A172 (cell line): ENCODE results near the gene IRX4. TPM values are rescaled to one million over a fixed set of nuclear protein-coding genes. Genes with fewer than 3 reads are reported as not detected.
"Not testable (repeated sequence)": the region's sequence is repeated elsewhere in the genome, so short reads cannot be mapped to it uniquely, and the experiment has no call there.

Experiments used
- DNase-seq: peaks from one replicate; pipeline ENCODE4 v3.0.0-alpha.2; 2015; ENCODE audit warnings: low spot score
- total RNA-seq: library from RNA; depleted of rRNA; stranded (reverse); fragments of >200 nt; shearing (Covaris generic); gene quantifications from 2 replicates; pipeline ENCODE4 v1.2.3, GENCODE V29; 2014

IRX4 gene
- total RNA-seq, 1 experiment from 2014 or later, result not detected

DNA sequence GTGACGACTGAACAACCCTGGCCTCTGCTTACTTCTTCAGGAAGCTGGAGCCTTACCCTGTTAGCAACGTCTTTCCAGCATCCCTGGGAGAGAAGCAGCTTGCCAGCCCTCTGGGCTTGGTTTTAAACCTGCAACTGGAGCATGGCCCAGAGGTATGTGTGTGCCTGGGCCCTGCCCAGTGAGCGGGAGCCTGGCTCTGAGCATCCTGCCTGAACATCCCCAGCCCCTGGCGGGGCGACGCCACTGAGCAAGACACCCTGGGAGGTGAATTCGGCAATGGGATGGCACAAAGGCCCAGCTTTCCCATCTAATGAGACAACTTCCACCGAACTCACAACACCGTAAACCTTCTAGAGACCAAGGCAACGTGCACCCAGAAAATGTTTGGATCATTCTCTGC lies 23.6 kb downstream of the IRX4 start:
- no peak for DNase-seq

DNA sequence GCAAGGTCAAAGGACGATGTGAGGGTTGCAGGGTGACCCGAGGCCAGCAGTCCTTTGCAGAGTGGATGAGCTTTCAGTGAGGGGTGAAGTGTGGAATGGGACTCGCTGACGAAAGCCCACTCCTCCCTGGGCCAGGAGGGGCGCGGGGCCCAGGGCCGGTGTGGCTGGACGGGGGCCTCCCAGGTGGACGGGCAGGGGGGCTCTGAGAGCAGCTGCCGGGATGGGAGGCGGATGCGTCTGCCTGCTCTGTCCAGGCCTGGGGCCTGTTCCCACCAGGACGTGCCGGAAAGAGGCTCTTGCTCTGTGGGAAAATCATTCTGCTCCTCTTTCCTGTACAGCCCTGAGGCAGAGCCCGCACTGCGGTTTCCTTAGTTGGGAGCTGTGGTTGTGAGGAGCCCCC lies 24.3 kb downstream of the IRX4 start:
- DNase-seq, result no peak

DNA sequence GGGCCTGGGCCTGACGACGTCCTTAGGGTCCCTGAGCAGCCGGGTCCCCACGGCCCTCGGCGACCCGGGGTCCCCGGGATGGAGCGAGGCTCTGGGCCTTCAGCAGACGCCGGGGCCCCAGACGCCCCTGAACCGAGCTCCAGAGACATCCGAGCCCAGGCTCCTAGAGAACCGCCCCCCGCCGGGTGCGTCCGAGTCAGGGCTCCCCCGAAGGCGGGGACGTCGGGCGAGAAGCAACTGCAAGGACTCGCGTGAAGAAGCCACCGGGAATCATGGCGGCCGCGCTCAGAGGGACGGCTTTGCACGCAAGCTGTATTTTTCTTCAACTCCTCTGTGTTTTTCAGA lies 25.5 kb downstream of the IRX4 start:
- no peak for DNase-seq

DNA sequence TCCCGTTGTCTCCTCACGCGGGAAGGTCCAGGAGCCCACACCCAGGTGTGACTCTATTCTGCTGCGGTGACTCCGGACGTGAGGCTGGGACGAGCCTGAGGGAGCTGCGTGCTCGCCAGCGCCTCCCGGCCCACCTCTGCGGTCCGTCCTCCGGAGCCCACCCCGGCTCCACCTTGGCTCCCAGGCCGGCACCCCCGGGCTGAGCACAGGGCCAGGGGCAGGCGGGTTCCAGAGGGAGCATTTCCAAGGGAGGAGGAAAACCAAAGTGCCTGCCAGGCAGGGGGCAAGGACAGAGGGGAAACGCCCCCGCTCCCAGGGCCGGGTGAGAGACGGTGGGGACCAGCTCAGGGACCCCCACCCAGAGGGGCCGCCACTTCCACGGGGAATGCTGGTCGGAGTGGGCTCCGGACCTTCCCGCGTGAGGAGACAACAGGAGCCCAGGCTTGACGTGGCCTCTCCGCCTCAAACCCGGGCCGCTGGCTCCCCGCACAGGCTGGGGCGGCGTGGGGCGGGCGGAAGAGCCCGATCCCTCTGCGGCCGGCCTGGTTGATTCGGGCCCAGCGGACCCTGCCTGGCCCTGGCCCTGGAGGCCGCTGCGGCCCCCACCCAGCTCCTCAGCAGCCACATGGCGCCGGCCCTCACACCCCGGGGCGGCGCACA lies 26.0 kb downstream of the IRX4 start:
- no peak for DNase-seq

DNA sequence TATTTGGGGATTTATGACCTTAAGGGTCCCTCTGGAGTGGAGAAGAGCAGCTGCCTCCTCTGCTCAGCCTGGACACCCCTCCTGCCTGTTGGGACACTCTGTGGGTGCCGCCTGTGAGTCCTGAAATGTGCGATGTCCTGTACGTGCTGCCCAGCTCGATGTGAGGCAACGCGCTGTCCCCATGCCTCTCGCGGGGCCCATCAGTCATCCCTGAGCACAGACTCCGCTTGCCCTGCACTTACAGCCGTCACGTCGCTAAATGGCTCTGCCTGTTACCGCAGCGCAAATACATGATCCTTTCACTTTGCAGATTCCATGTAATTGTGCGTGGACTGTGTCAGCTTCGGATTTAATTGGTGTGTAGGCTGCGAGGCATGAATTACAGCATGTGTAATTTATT lies 27.1 kb downstream of the IRX4 start:
- no peak for DNase-seq

DNA sequence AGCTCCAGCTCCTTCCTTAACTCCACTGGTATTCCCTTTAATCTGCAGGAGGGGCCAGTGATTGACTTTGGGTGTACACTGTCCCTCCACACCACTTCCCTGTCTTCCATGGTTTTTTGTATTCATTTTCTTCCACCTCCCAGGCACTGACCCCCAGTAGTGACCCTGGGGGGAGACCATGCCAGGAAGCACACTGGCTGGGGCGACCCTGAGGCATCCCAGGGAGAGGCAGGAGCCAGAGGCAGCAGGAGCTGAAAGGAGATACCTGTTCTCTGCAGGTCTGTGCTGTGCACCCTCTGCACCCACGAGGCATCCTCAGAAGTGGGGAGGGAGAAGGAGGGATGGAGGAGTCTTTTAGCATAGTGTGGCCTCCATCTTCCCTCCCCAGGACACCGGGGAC lies 27.6 kb downstream of the IRX4 start:
- no peak for DNase-seq

DNA sequence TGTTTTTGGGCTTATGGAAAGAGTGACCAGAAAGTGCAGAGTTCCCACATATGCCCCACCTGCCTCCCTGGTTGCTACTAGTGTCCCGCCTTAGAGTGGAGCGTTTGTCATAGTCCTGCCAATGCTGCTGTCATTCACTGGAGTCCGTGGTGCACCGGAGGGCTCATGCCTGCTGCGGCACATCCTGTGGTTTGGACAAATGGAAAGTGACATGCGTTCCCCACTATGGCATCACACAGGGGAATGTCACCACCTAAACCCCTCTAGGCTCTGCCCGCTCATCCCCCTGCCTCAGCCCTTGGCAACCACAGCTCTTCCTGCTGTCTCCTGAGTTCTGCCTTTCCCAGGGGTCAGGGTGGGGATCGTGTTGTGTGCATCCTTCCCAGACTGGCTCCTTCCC lies 29.2 kb downstream of the IRX4 start:
- DNase-seq, result no peak

DNA sequence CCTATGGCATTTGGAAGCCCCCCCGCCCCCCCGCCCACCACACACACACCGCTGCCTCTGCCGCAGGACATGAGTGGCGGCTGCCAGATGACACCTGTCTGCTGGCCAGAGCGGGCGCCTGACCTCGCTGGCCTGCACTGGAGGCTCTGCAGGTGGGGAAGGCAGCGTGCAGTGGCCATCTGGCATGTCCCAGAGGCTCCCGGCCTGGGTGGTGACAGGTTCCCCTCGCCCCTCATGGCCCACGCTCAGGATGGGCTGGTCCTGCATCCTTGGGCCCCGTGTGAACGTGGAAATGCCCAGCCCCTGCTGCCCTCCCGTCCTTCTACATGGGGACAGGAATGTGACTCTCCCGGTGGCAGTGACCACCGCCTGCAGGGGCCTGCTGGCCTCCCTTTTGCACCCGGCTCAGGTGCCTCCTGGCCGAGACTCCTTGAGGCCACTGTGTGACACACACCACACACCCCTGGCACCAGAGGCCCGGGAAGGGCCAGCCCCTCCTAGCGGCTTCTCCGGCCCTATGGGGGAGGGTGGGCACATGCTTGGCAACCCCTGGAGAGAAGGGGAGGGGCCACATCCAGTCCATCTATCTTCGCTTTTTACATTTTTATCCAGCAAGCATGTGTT lies 30.3 kb downstream of the IRX4 start:
- no peak for DNase-seq

DNA sequence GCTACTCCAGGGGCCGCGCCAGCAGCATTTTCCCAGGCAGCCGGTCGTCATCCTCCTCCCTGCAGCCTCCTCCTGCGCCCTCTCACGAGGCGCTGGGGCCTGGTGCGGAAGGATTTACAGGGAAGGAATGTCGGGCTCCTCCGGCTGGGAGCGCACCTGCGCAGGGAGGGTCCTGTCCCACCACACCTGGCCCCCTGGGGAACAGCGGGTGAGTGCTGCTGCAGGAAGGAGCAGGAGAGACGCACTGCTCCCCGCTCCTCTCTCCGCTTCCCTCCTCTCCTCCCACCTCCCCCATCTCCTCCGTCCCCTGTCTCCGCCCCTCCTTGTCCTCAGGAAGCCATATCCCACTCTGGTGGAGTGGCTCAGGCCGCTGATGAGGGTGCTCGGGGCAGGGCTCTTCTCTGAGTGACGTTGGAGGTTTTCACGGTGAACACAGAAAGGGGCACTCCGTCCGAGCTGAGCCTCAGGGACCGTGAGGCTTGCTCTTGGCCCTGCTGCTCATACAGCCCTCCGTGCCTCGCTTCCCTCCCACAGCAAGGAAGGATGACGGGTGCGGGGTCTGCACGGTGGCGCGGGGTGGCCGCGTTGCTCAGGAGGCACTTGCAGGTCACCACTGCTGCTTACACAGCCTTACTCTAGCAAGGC lies 31.3 kb downstream of the IRX4 start:
- no peak for DNase-seq

DNA sequence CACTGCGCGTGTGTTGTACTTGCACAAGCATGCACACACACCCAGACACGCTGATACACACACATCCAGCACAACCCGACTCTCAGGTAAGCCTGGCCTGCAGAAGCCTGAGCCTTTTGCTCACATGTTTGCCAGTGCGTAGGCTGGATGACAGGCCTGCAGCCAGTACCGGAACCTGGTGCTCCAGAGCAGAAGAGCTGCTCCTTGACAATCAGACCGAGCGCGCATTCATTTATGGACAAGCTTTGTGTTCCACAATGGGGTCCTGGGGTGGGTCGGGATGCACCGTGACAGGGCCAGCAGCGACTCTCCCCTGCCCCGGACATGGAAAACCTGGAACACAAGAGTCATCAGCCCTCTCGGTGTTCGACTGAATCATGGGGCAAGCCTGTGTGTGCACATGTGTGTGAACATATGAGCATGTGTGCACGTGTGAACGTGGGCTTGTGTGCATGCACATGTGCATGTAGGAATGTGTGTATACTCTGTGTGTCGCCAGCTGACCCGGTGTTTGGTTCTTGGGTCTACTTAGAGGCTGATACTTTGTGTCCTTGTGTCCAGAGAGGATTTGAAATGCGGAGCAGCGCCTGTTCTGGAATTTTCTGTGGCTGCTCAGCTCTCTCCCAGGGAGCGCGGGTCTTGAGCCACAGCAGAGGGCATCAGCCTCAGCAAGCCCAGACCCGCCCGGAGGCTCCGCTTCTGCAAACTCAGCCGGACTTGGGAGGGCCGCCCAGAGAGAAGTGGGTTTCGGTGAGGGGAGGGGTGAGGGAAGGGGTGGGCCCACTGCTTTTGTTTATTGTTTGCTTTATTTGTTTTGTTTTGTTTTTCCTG lies 32.2 kb downstream of the IRX4 start:
- no peak for DNase-seq

DNA sequence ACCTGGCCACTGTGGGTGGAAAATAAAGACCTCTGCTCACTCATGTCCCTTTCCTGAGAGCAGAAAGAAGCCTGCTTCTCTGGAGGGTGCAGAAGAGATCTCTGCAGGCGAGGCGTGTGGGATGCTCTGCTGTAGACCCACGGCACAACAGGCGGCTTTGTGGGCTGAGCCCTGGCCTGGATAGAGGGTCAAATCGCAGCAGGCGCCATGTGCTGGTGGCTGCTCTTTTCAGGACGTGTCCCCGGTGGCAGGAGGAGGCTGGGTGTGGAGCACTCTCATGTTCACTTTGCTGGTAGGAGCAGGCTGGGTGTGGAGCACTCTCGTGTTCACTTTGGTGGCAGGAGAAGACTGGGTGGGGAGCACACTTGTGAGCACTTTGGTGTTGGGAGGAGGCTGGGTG lies 35.1 kb downstream of the IRX4 start:
- no peak for DNase-seq

DNA sequence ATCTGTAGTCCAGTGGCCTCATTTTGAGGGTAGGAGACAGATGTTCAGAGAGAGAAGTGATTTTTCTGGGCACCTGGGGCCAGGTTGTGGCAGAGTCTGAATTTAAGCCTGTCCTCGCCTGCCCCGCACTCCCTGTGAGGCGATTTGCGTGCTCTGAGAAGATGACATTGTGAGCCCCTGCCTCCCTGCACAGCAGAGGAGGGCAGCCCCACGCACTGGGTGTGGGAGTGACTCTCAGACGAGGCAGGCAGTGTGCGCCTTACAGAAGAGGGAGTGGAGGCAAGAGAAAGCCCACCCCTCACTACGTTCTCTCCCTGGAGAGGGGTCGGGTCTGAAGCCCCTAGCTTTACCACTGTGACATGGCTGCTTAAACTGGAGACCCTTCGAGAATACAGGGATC lies 35.7 kb downstream of the IRX4 start:
- DNase-seq, result no peak

DNA sequence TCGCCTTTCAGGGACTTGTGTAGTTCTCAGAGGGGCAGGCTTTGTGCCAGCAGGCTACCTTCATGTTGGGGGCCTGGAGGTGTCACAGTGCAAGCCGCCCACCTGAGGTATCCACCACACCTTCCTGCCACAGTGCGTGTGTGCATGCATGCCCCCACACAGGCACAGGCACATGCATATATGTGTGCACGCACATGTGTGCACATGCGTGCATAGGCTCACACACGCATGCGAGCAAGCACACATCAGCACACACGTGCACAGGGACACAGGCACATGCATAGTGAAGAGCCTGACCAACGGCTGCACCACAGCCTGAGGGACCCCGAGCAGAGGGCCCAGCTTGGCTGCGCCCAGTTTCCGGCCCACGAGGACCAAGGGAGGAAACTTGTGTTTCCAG lies 36.1 kb downstream of the IRX4 start:
- no peak for DNase-seq

DNA sequence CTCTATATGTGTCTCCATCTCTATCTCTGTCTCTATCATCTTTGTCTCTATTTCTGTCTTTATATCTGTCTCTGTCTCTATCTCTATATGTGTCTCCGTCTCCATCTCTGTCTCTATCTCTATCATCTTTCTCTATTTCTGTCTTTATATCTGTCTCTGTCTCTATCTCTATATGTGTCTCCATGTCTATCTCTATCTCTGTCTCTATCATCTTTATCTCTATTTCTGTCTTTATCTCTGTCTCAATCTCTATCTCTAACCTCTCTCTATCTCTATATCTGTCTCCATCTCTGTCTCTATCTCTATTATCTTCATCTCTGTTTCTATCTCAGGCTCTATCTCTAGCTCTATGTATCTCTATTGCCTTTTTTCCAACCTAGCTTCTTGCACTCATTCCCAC lies 37.0 kb downstream of the IRX4 start:
- no peak for DNase-seq

DNA sequence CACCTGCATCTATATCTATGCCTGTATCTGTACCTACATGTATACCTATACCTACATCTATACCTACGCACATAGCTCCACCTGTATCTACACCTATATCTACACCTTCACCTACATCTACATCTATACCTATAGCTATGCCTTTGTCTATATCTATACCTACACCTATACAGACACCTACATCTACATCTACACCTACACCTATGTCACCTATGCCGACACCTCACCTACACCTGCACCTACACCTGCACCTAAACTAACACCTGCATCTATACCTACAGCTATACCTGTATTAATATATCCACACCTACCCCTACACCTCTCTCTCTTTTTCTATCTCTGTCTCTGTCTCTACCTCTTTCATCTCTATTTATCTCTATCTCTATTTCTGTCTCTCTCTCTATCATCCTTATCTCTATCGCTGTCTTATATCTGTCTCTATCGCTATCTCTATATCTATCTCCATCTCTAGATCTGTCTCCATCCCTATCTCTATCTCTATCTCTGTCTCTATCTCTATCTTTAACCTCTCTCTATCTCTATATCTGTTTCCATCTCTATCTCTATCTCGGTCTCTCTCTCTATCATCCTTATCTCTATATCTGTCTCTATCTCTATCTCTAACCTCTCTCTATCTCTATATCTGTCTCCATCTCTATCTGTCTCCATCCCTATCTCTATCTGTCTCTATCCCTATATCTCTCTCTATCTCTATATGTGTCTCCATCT lies 37.9 kb downstream of the IRX4 start:
- DNase-seq, result no peak

DNA sequence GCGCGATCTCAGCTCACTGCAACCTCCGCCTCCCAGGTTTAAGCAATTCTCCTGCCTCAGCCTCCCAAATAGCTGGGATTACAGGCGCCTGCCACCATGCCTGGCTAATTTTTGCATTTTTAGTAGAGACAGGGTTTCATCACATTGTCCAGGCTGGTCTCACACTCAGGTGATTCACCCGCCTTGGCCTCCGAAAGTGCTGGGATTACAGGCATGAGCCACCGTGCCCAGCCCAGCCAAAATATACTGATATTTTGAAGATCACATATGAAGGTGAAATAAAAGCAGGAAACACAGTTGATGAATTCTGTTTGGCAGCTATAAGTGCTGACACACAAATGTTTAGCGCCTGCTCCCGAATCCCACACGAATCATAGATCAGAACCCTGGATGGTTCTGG lies 39.0 kb downstream of the IRX4 start:
- DNase-seq, result not testable (repeated sequence)

DNA sequence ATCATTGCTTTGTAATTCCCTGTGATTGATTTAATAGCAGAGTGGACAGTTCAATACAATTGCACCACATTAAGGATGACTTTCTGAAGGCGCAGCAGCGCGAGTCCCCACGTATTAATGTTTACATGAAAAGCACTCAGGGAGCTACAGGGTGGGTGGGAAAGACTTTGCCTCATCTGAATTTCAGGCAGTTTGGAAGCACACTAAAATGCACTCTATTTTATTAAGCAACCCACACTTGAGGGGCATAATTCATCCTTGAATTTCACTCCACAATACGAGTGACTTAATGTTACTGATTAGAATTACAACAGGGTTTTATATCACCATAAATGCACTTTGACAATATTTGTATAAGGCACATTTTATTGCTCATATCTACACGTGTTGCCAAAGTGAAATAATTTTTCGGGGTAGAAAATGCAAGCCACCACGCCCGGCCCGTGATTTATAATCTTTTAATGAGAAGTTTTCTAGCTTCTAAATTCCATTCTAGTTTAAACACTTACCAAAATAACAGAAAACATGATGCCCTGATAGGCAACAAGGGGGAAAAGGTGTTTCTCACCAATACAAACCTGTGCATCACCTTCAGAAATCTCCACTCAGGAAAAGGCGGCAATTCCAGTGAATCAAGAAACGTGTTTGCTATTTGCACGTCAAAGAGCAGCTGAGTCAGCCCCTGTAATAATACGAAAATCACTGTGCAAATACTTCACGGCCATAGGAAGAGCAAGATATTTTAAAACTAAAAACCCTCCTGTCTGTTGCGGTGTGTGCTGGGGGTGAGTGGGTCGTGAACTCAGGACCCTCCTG lies 40.5 kb downstream of the IRX4 start:
- no peak for DNase-seq

DNA sequence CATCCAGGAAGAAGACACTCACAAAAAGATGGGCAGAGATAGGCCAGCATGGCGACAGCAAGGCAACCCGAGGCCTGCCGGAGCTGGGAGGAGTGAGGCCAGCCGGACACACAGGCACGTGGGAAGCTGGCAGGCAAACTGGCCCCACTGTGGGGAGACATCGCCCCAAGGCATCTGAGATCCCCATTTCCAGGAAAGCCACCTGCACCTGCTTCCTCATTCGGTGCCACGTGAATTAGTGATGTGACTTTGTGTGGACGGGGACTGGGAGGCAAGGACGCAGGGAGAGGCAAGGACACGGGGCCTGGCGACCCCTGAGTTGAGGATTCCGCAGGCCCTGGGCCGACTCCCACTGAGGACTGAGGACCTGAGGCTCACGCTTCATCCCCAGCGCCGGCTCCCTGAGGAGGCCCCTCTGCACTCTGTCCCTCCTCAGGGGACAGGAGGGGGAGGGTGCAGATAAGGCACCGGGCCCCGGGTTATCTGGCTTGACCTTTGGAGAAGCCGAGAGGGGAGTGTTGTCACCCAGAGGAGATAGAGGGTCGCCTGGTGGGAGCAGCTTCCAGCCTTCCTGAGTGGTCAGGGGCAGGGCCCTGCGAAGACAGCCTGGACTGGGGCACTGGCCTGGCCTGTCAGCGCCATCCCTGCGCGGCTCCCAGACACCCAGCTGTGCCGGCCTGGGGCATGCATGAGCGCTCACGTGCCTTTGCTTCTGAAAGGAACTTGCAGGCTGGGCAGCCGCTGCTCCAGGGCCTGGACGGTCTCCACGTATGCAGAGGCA lies 41.8 kb downstream of the IRX4 start:
- DNase-seq, result no peak

DNA sequence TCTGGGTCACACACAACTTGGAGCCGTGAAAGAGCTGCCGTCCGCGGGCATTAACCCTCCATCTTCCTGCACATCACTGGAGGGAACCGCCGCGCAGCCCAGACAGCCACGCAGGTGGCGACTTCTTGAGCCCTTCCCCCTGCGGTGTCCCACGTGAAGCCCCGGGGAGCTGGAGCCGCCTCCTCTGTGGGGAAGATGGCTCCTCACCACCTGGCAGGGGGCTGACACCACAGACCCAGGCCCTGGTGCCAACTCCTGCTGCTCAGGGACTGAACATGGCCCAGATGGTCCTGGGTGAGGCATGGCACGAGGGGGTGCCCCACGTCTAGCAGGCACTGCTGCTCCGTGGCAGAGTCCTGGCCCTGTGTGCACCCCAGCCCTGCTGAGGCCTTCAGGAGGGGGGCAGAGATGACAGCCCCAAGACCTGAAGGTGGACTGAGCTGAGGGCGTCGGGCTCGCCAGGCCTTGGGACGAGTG lies 42.6 kb downstream of the IRX4 start:
- no peak for DNase-seq

DNA sequence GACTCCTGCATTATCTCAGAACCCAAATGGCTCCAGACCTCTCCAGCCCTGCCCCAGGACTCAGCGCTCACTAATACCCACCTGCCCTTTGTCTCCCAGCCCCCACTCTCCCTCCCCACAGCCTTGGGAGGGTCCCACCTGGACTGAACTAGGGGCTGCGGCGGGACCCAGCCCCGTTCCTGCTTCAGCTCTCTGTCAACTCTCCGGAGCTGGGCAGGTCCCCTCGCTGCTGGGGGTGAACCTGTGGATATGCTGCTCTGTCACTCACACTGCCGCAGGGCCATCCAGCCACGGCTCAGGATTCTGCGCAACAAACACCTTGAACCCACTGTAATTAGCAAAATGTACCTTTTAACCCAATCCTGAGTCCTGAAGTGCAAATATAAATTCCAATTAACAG lies 44.7 kb downstream of the IRX4 start:
- DNase-seq, result no peak
